ENCODE data around the gene SLC16A9.

SLC16A9 gene

GRCh38 chr10:59617996-59618395, 91.7 kb downstream of the SLC16A9 start:
- Histone ChIP-seq H2BK15ac (ENCODE audit: low read depth, poor library complexity, severe bottlenecking) (no peak overlapping the region), H2BK120ac (ENCODE audit: low read depth, low read length) (no peak overlapping the region), H3K4me1 (ENCODE audit: control insufficient read depth, insufficient read depth, low read depth, low read length) (no peaks in the 10 kb centered on the region), H3K4me3 (ENCODE audit: insufficient read depth in 1 of 2, low read depth in 1 of 2, low read length in 2 of 2) (no peak overlapping the region), H2AFZ (ENCODE audit: low read depth, low read length) (no peak overlapping the region), H2AK5ac (ENCODE audit: low read length, severe bottlenecking) (no peak overlapping the region), H3K4me2 (ENCODE audit: low read length, poor library complexity, severe bottlenecking) (no peak overlapping the region), H3K79me1 (replicated peaks; ENCODE audit: low read length, poor library complexity, severe bottlenecking) (no peaks in the 10 kb centered on the region), H3K27me3 (ENCODE audit: control insufficient read depth in 1 of 2, insufficient read depth in 1 of 2, low read length in 2 of 2) (no peaks in the 10 kb centered on the region), H3K18ac (ENCODE audit: low read depth in 1 of 2, low read length in 2 of 2) (no peak overlapping the region), H4K91ac (ENCODE audit: low read length) (no peak overlapping the region), H3K9me3 (ENCODE audit: control insufficient read depth, low read length) (no peaks in the 10 kb centered on the region), H3K4ac (ENCODE audit: low read depth in 1 of 2, low read length in 2 of 2) (no peak overlapping the region), H3K23ac (ENCODE audit: low read length in 2 of 2) (no peak overlapping the region), H3K27ac (ENCODE audit: low read length, poor library complexity, severe bottlenecking) (no peak overlapping the region), H2BK12ac (ENCODE audit: low read length in 2 of 2) (no peak overlapping the region), H2BK5ac (ENCODE audit: low read depth, low read length, poor library complexity, severe bottlenecking) (no peak overlapping the region), H4K8ac (ENCODE audit: low read length) (no peak overlapping the region), H3K9ac (ENCODE audit: low read length) (no peak overlapping the region), H3K14ac (ENCODE audit: low read length in 2 of 2) (no peak overlapping the region), H3K36me3 (ENCODE audit: control insufficient read depth in 1 of 2, insufficient read depth in 2 of 2, low read depth in 1 of 2, low read length in 2 of 2) (no peaks in the 10 kb centered on the region)
- DNase-seq, result no peak
- WGBS, result 93% methylated on average over 1 of the region's 1 CpG

- Histone ChIP-seq H3K9ac (ENCODE audit: low read length) (no peak overlapping the region), H3K9me3 (ENCODE audit: control insufficient read depth, low read length) (no peaks in the 10 kb centered on the region), H2AK5ac (ENCODE audit: low read length, severe bottlenecking) (no peak overlapping the region), H2BK12ac (ENCODE audit: low read length in 2 of 2) (no peak overlapping the region), H2BK5ac (ENCODE audit: low read depth, low read length, poor library complexity, severe bottlenecking) (no peak overlapping the region), H3K27me3 (ENCODE audit: control insufficient read depth in 1 of 2, insufficient read depth in 1 of 2, low read length in 2 of 2) (no peaks in the 10 kb centered on the region), H3K18ac (ENCODE audit: low read depth in 1 of 2, low read length in 2 of 2) (no peak overlapping the region), H3K4me1 (ENCODE audit: control insufficient read depth, insufficient read depth, low read depth, low read length) (no peaks in the 10 kb centered on the region), H2BK15ac (ENCODE audit: low read depth, poor library complexity, severe bottlenecking) (no peak overlapping the region), H3K27ac (ENCODE audit: low read length, poor library complexity, severe bottlenecking) (no peak overlapping the region), H4K91ac (ENCODE audit: low read length) (no peak overlapping the region), H3K4me2 (ENCODE audit: low read length, poor library complexity, severe bottlenecking) (no peak overlapping the region), H3K79me1 (replicated peaks; ENCODE audit: low read length, poor library complexity, severe bottlenecking) (no peaks in the 10 kb centered on the region), H2AFZ (ENCODE audit: low read depth, low read length) (no peak overlapping the region), H2BK120ac (ENCODE audit: low read depth, low read length) (no peak overlapping the region), H4K8ac (ENCODE audit: low read length) (no peak overlapping the region), H3K23ac (ENCODE audit: low read length in 2 of 2) (no peak overlapping the region), H3K14ac (ENCODE audit: low read length in 2 of 2) (no peak overlapping the region), H3K4ac (ENCODE audit: low read depth in 1 of 2, low read length in 2 of 2) (no peak overlapping the region), H3K4me3 (ENCODE audit: insufficient read depth in 1 of 2, low read depth in 1 of 2, low read length in 2 of 2) (no peak overlapping the region), H3K36me3 (ENCODE audit: control insufficient read depth in 1 of 2, insufficient read depth in 2 of 2, low read depth in 1 of 2, low read length in 2 of 2) (no peaks in the 10 kb centered on the region)
- no peak for DNase-seq
Observed at GRCh38 chr10:59611048-59611447, 98.6 kb downstream of the SLC16A9 start.

GRCh38 chr10:59607970-59608369, 101.7 kb downstream of the SLC16A9 start:
- Histone ChIP-seq H3K27me3 (ENCODE audit: control insufficient read depth in 1 of 2, insufficient read depth in 1 of 2, low read length in 2 of 2) (no peaks in the 10 kb centered on the region), H3K27ac (ENCODE audit: low read length, poor library complexity, severe bottlenecking) (no peak overlapping the region), H3K23ac (ENCODE audit: low read length in 2 of 2) (no peak overlapping the region), H3K9me3 (ENCODE audit: control insufficient read depth, low read length) (peaks cover 3% of the 10 kb centered on the region), H3K4me1 (ENCODE audit: control insufficient read depth, insufficient read depth, low read depth, low read length) (no peaks in the 10 kb centered on the region), H2BK15ac (ENCODE audit: low read depth, poor library complexity, severe bottlenecking) (no peak overlapping the region), H3K4me3 (ENCODE audit: insufficient read depth in 1 of 2, low read depth in 1 of 2, low read length in 2 of 2) (no peak overlapping the region), H2BK120ac (ENCODE audit: low read depth, low read length) (no peak overlapping the region), H3K36me3 (ENCODE audit: control insufficient read depth in 1 of 2, insufficient read depth in 2 of 2, low read depth in 1 of 2, low read length in 2 of 2) (no peaks in the 10 kb centered on the region), H4K91ac (ENCODE audit: low read length) (no peak overlapping the region), H3K18ac (ENCODE audit: low read depth in 1 of 2, low read length in 2 of 2) (no peak overlapping the region), H3K9ac (ENCODE audit: low read length) (no peak overlapping the region), H4K8ac (ENCODE audit: low read length) (no peak overlapping the region), H2AK5ac (ENCODE audit: low read length, severe bottlenecking) (no peak overlapping the region), H2BK12ac (ENCODE audit: low read length in 2 of 2) (no peak overlapping the region), H2BK5ac (ENCODE audit: low read depth, low read length, poor library complexity, severe bottlenecking) (no peak overlapping the region), H3K14ac (ENCODE audit: low read length in 2 of 2) (no peak overlapping the region), H3K4me2 (ENCODE audit: low read length, poor library complexity, severe bottlenecking) (no peak overlapping the region), H3K79me1 (replicated peaks; ENCODE audit: low read length, poor library complexity, severe bottlenecking) (no peaks in the 10 kb centered on the region), H3K4ac (ENCODE audit: low read depth in 1 of 2, low read length in 2 of 2) (no peak overlapping the region), H2AFZ (ENCODE audit: low read depth, low read length) (no peak overlapping the region)
- WGBS, result 90% methylated on average over 2 of the region's 4 CpGs
- no peak for DNase-seq

GRCh38 chr10:59606551-59606961, 103.1 kb downstream of the SLC16A9 start:
- no peak overlapping the region for H2AFZ ChIP-seq (ENCODE audit: low read depth, low read length)
- no peaks in the 10 kb centered on the region for H3K27me3 ChIP-seq (ENCODE audit: control insufficient read depth in 1 of 2, insufficient read depth in 1 of 2, low read length in 2 of 2)
- H3K14ac ChIP-seq (ENCODE audit: low read length in 2 of 2), result no peak overlapping the region
- no peak overlapping the region for H4K91ac ChIP-seq (ENCODE audit: low read length)
- H2AK5ac ChIP-seq (ENCODE audit: low read length, severe bottlenecking), result no peak overlapping the region
- no peak overlapping the region for H3K4me2 ChIP-seq (ENCODE audit: low read length, poor library complexity, severe bottlenecking)
- no peak overlapping the region for H2BK5ac ChIP-seq (ENCODE audit: low read depth, low read length, poor library complexity, severe bottlenecking)
- DNase-seq, result peak; percentile 40
- H3K4me3 ChIP-seq (ENCODE audit: insufficient read depth in 1 of 2, low read depth in 1 of 2, low read length in 2 of 2), result no peak overlapping the region
- no peak overlapping the region for H3K9ac ChIP-seq (ENCODE audit: low read length)
- no peak overlapping the region for H2BK12ac ChIP-seq (ENCODE audit: low read length in 2 of 2)
- peaks cover 3% of the 10 kb centered on the region for H3K9me3 ChIP-seq (ENCODE audit: control insufficient read depth, low read length)
- H3K23ac ChIP-seq (ENCODE audit: low read length in 2 of 2), result no peak overlapping the region
- H3K27ac ChIP-seq (ENCODE audit: low read length, poor library complexity, severe bottlenecking), result no peak overlapping the region
- H2BK15ac ChIP-seq (ENCODE audit: low read depth, poor library complexity, severe bottlenecking), result no peak overlapping the region
- no peak overlapping the region for H3K4ac ChIP-seq (ENCODE audit: low read depth in 1 of 2, low read length in 2 of 2)
- no peak overlapping the region for H4K8ac ChIP-seq (ENCODE audit: low read length)
- H3K36me3 ChIP-seq (ENCODE audit: control insufficient read depth in 1 of 2, insufficient read depth in 2 of 2, low read depth in 1 of 2, low read length in 2 of 2), result no peaks in the 10 kb centered on the region
- H3K4me1 ChIP-seq (ENCODE audit: control insufficient read depth, insufficient read depth, low read depth, low read length), result no peaks in the 10 kb centered on the region
- H3K18ac ChIP-seq (ENCODE audit: low read depth in 1 of 2, low read length in 2 of 2), result no peak overlapping the region
- 64% methylated on average over 1 of the region's 1 CpG for WGBS
- H2BK120ac ChIP-seq (ENCODE audit: low read depth, low read length), result no peak overlapping the region
- no peaks in the 10 kb centered on the region for H3K79me1 ChIP-seq (replicated peaks; ENCODE audit: low read length, poor library complexity, severe bottlenecking)

Measured in mesenchymal stem cell (in vitro differentiated cells and primary cell).